Caco-2 (cell line): ENCODE measurements around the gene SLC6A13. TPM values are rescaled to one million over a fixed set of nuclear protein-coding genes. Genes with fewer than 3 reads are reported as not detected.

Experiments
- BruUV-seq: library from RNA; stranded (reverse); fragments of 400-500 nt; replicated peaks from 2 replicates; lab custom pipeline; 2021; lab: Mats Ljungman, UMichigan
- CTCF ChIA-PET: fragments of 300-600 bp; sonication (Branson Sonifier 250); formaldehyde crosslinking; loops from one replicate; lab custom pipeline; 2022; ENCODE audit warnings: antibody characterized with exemption; lab: Charles Lee
- POLR2A ChIA-PET: fragments of 300-600 bp; sonication (Branson Sonifier 250); formaldehyde crosslinking; loops from one replicate; lab custom pipeline; 2022; ENCODE audit warnings: antibody characterized with exemption; lab: Charles Lee
- DNase-seq, 2 experiments: peaks; one replicate each; pipeline versions ENCODE4 v3.0.0 to v3.0.0-alpha.2; 2020 to 2022
- H3K27me3 ChIP-seq: replicated peaks from 2 replicates; pipeline ENCODE4 v1.6.0; 2011; ENCODE audit warnings: low read length; ENCODE audit not compliant: control insufficient read depth, insufficient read depth
- H3K36me3 ChIP-seq: 2 replicates; pipeline ENCODE4 v1.5.1; 2011; ENCODE audit warnings: low read length; ENCODE audit not compliant: control insufficient read depth, insufficient read depth
- H3K4me1 ChIP-seq: fragments of 250-450 bp; sonication (Bioruptor Pico); 2 replicates; pipeline ENCODE4 v1.5.1; 2020; ENCODE audit warnings: mild to moderate bottlenecking
- H3K4me3 ChIP-seq: 2 replicates; pipeline ENCODE4 v1.5.1; 2011; ENCODE audit warnings: low read depth, mild to moderate bottlenecking, control low read depth, low read length
- H3K9me3 ChIP-seq: fragments of 250-450 bp; sonication (Bioruptor Pico); 2 replicates; pipeline ENCODE4 v1.5.1; 2020; ENCODE audit warnings: mild to moderate bottlenecking, moderate library complexity
- H3K27ac Mint-ChIP-seq: one replicate; pipeline ENCODE4 v1.8.0; 2022; ENCODE audit warnings: mixed read lengths; ENCODE audit not compliant: unreplicated experiment
- H3K27me3 Mint-ChIP-seq: one replicate; pipeline ENCODE4 v1.8.0; 2022; ENCODE audit warnings: mixed read lengths; ENCODE audit not compliant: insufficient read depth, unreplicated experiment
- H3K36me3 Mint-ChIP-seq: one replicate; pipeline ENCODE4 v1.8.0; 2022; ENCODE audit warnings: mild to moderate bottlenecking, mixed read lengths; ENCODE audit not compliant: insufficient read depth, unreplicated experiment
- H3K4me1 Mint-ChIP-seq: one replicate; pipeline ENCODE4 v1.8.0; 2022; ENCODE audit warnings: low read depth, mixed read lengths; ENCODE audit not compliant: unreplicated experiment
- H3K4me3 Mint-ChIP-seq: one replicate; pipeline ENCODE4 v1.8.0; 2022; ENCODE audit warnings: mild to moderate bottlenecking, moderate library complexity, mixed read lengths; ENCODE audit not compliant: unreplicated experiment
- H3K9me3 Mint-ChIP-seq: one replicate; pipeline ENCODE4 v1.8.0; 2022; ENCODE audit warnings: mixed read lengths; ENCODE audit not compliant: unreplicated experiment
- CTCF ChIP-seq, 2 experiments: fragments of 200-600 bp in 1 of 2; IDR thresholded peaks; 1 replicate in 1 of 2; 2 replicates in 1 of 2; pipeline versions ENCODE4 v1.5.1 to v1.8.0; 2011 to 2022; ENCODE audit warnings: antibody characterized with exemption in 1 of 2, control low read depth in 1 of 2, inconsistent platforms in 1 of 2, low read depth in 1 of 2, low read length in 1 of 2, mild to moderate bottlenecking in 1 of 2, moderate library complexity in 1 of 2; ENCODE audit not compliant: insufficient read depth in 1 of 2, severe bottlenecking in 1 of 2, unreplicated experiment in 1 of 2
- intact Hi-C: fragments of 100-400 bp; cut with micrococcal nuclease; formaldehyde crosslinking; loops from one replicate; pipeline ENCODE4 v1.10.0; 2022; ENCODE audit not compliant: unreplicated experiment
- total RNA-seq: library from RNA; stranded (reverse); gene quantifications from 2 replicates; pipeline ENCODE4 v1.2.3, GENCODE V29; 2022

Gene SLC6A13
- total RNA-seq, 1 experiment from 2014 or later = 1.0 TPM

GRCh38 chr12:264269-264668 lies 1.6 kb upstream of the SLC6A13 start:
- no peaks in the 10 kb centered on the region for H3K27me3 ChIP-seq
- DNase-seq = no peak
- intact Hi-C loops = loop anchor here (5.0 kb wide), 1 partner anchor 283 kb away; no protein-coding TSS in a partner anchor
- H3K4me1 ChIP-seq = no peaks in the 10 kb centered on the region
- Mint-ChIP-seq H3K9me3 (no peaks in the 10 kb centered on the region), H3K27ac (no peak overlapping the region), H3K27me3 (peaks cover 23% of the 10 kb centered on the region), H3K4me1 (peaks cover 17% of the 10 kb centered on the region), H3K36me3 (peaks cover 3% of the 10 kb centered on the region), H3K4me3 (no peak overlapping the region)
- ChIA-PET POLR2A (no interaction called here), CTCF (no interaction called here)
- no peaks in the 10 kb centered on the region for H3K9me3 ChIP-seq
- TF ChIP-seq CTCF (IDR thresholded peaks at IDR 0.05; ENCODE audit: insufficient read depth in 1 of 2, low read depth in 1 of 2, low read length in 1 of 2, severe bottlenecking in 1 of 2, unreplicated experiment in 1 of 2) = no peak
- no peaks in the 10 kb centered on the region for H3K36me3 ChIP-seq
- no TSS peak for BruUV-seq
- no peak overlapping the region for H3K4me3 ChIP-seq

GRCh38 chr12:263574-263973 lies 938 bp upstream of the SLC6A13 start:
- Histone ChIP-seq H3K4me3 (no peak overlapping the region), H3K27me3 (no peaks in the 10 kb centered on the region), H3K9me3 (no peaks in the 10 kb centered on the region), H3K36me3 (no peaks in the 10 kb centered on the region), H3K4me1 (no peaks in the 10 kb centered on the region)
- TF ChIP-seq CTCF (IDR thresholded peaks at IDR 0.05; ENCODE audit: insufficient read depth in 1 of 2, low read depth in 1 of 2, low read length in 1 of 2, severe bottlenecking in 1 of 2, unreplicated experiment in 1 of 2) = no peak
- Mint-ChIP-seq H3K27ac (no peak overlapping the region), H3K27me3 (peaks cover 22% of the 10 kb centered on the region), H3K4me1 (peaks cover 17% of the 10 kb centered on the region), H3K36me3 (no peaks in the 10 kb centered on the region), H3K4me3 (no peak overlapping the region), H3K9me3 (no peaks in the 10 kb centered on the region)
- ChIA-PET CTCF (interaction anchor here (1.2 kb wide), 1 partner anchor 44 kb away, joined by 3 read pairs; no protein-coding TSS in a partner anchor), POLR2A (no interaction called here)
- no peak for DNase-seq
- intact Hi-C loops = loop anchor here (5.0 kb wide), 1 partner anchor 284 kb away; no protein-coding TSS in a partner anchor
- no TSS peak for BruUV-seq

- Histone ChIP-seq H3K27me3 (no peaks in the 10 kb centered on the region), H3K36me3 (no peaks in the 10 kb centered on the region), H3K4me3 (no peak overlapping the region), H3K9me3 (no peaks in the 10 kb centered on the region), H3K4me1 (no peaks in the 10 kb centered on the region)
- POLR2A ChIA-PET = no interaction called here
- H3K27ac Mint-ChIP-seq = no peak overlapping the region
- peaks cover 11% of the 10 kb centered on the region for H3K4me1 Mint-ChIP-seq
- H3K4me3 Mint-ChIP-seq = no peak overlapping the region
- CTCF ChIA-PET = no interaction called here
- no peak for DNase-seq
- H3K27me3 Mint-ChIP-seq = peaks cover 23% of the 10 kb centered on the region
- BruUV-seq = no TSS peak
- intact Hi-C loops = loop anchor here (5.0 kb wide), 1 partner anchor 285 kb away; no protein-coding TSS in a partner anchor
- H3K36me3 Mint-ChIP-seq = no peaks in the 10 kb centered on the region
- TF ChIP-seq CTCF (IDR thresholded peaks at IDR 0.05; ENCODE audit: insufficient read depth in 1 of 2, low read depth in 1 of 2, low read length in 1 of 2, severe bottlenecking in 1 of 2, unreplicated experiment in 1 of 2) = no peak
- H3K9me3 Mint-ChIP-seq = no peaks in the 10 kb centered on the region
Observed at GRCh38 chr12:262113-262512, 523 bp downstream of the SLC6A13 start.
